ENCODE data around the gene SOX18. TPM values are rescaled to one million over a fixed set of nuclear protein-coding genes. Genes with fewer than 3 reads are reported as not detected.

The SOX18 gene
- total and polyA plus RNA-seq, 2 experiments from 2014 or later, result 0.21 TPM; not detected in 1

- Histone ChIP-seq H3K79me2 (replicated peaks; ENCODE audit: insufficient read depth) (no peaks in the 10 kb centered on the region), H3K27me3 (ENCODE audit: insufficient read depth) (peaks cover 18% of the 10 kb centered on the region), H3K27ac (ENCODE audit: low read depth) (no peak overlapping the region), H3K4me3 (no peak overlapping the region), H3K36me3 (ENCODE audit: insufficient read depth) (no peaks in the 10 kb centered on the region; the same call in 1 of the 2 replicates), H3K9me2 (ENCODE audit: insufficient read depth) (no peaks in the 10 kb centered on the region), H4K20me1 (replicated peaks; ENCODE audit: insufficient read depth) (no peaks in the 10 kb centered on the region), H3K4me1 (ENCODE audit: insufficient read depth) (peaks cover 21% of the 10 kb centered on the region), H3F3A (replicated peaks; ENCODE audit: low read depth) (peaks cover 10% of the 10 kb centered on the region; the same call in 1 of the 2 replicates), H3K4me2 (no peak overlapping the region), H2AFZ (no peak overlapping the region)
- peaks cover 25% of the 10 kb centered on the region for H3K36me3 Mint-ChIP-seq (ENCODE audit: low read depth)
- no peak overlapping the region for H3K27ac Mint-ChIP-seq
- TF ChIP-seq NANOG (IDR thresholded peaks at IDR 0.05; ENCODE audit: borderline replicate concordance), result no peak
- no peak for TF ChIP-seq ZNF114 (CRISPR knock-in tag; IDR thresholded peaks at IDR 0.05)
- TF ChIP-seq STAT1 (IDR thresholded peaks at IDR 0.05; ENCODE audit: unreplicated experiment), result no peak
- TF ChIP-seq, protein P1, sequence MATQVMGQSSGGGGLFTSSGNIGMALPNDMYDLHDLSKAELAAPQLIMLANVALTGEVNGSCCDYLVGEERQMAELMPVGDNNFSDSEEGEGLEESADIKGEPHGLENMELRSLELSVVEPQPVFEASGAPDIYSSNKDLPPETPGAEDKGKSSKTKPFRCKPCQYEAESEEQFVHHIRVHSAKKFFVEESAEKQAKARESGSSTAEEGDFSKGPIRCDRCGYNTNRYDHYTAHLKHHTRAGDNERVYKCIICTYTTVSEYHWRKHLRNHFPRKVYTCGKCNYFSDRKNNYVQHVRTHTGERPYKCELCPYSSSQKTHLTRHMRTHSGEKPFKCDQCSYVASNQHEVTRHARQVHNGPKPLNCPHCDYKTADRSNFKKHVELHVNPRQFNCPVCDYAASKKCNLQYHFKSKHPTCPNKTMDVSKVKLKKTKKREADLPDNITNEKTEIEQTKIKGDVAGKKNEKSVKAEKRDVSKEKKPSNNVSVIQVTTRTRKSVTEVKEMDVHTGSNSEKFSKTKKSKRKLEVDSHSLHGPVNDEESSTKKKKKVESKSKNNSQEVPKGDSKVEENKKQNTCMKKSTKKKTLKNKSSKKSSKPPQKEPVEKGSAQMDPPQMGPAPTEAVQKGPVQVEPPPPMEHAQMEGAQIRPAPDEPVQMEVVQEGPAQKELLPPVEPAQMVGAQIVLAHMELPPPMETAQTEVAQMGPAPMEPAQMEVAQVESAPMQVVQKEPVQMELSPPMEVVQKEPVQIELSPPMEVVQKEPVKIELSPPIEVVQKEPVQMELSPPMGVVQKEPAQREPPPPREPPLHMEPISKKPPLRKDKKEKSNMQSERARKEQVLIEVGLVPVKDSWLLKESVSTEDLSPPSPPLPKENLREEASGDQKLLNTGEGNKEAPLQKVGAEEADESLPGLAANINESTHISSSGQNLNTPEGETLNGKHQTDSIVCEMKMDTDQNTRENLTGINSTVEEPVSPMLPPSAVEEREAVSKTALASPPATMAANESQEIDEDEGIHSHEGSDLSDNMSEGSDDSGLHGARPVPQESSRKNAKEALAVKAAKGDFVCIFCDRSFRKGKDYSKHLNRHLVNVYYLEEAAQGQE (IDR thresholded peaks at IDR 0.05; ENCODE audit: unreplicated experiment), result no peak
- TF ChIP-seq JUNB (IDR thresholded peaks at IDR 0.05; ENCODE audit: unreplicated experiment), result no peak
- TF ChIP-seq POLR2AphosphoS5 (IDR thresholded peaks at IDR 0.05; ENCODE audit: low read depth), result no peak
- TF ChIP-seq, protein P2, sequence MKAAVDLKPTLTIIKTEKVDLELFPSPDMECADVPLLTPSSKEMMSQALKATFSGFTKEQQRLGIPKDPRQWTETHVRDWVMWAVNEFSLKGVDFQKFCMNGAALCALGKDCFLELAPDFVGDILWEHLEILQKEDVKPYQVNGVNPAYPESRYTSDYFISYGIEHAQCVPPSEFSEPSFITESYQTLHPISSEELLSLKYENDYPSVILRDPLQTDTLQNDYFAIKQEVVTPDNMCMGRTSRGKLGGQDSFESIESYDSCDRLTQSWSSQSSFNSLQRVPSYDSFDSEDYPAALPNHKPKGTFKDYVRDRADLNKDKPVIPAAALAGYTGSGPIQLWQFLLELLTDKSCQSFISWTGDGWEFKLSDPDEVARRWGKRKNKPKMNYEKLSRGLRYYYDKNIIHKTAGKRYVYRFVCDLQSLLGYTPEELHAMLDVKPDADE (IDR thresholded peaks at IDR 0.05), result no peak
- TF ChIP-seq ZNF331 (CRISPR knock-in tag; IDR thresholded peaks at IDR 0.05; ENCODE audit: low read depth), result no peak
- no peak for TF ChIP-seq CREB1 (CRISPR knock-in tag; IDR thresholded peaks at IDR 0.05; ENCODE audit: low read depth)
- TF ChIP-seq, protein P3, sequence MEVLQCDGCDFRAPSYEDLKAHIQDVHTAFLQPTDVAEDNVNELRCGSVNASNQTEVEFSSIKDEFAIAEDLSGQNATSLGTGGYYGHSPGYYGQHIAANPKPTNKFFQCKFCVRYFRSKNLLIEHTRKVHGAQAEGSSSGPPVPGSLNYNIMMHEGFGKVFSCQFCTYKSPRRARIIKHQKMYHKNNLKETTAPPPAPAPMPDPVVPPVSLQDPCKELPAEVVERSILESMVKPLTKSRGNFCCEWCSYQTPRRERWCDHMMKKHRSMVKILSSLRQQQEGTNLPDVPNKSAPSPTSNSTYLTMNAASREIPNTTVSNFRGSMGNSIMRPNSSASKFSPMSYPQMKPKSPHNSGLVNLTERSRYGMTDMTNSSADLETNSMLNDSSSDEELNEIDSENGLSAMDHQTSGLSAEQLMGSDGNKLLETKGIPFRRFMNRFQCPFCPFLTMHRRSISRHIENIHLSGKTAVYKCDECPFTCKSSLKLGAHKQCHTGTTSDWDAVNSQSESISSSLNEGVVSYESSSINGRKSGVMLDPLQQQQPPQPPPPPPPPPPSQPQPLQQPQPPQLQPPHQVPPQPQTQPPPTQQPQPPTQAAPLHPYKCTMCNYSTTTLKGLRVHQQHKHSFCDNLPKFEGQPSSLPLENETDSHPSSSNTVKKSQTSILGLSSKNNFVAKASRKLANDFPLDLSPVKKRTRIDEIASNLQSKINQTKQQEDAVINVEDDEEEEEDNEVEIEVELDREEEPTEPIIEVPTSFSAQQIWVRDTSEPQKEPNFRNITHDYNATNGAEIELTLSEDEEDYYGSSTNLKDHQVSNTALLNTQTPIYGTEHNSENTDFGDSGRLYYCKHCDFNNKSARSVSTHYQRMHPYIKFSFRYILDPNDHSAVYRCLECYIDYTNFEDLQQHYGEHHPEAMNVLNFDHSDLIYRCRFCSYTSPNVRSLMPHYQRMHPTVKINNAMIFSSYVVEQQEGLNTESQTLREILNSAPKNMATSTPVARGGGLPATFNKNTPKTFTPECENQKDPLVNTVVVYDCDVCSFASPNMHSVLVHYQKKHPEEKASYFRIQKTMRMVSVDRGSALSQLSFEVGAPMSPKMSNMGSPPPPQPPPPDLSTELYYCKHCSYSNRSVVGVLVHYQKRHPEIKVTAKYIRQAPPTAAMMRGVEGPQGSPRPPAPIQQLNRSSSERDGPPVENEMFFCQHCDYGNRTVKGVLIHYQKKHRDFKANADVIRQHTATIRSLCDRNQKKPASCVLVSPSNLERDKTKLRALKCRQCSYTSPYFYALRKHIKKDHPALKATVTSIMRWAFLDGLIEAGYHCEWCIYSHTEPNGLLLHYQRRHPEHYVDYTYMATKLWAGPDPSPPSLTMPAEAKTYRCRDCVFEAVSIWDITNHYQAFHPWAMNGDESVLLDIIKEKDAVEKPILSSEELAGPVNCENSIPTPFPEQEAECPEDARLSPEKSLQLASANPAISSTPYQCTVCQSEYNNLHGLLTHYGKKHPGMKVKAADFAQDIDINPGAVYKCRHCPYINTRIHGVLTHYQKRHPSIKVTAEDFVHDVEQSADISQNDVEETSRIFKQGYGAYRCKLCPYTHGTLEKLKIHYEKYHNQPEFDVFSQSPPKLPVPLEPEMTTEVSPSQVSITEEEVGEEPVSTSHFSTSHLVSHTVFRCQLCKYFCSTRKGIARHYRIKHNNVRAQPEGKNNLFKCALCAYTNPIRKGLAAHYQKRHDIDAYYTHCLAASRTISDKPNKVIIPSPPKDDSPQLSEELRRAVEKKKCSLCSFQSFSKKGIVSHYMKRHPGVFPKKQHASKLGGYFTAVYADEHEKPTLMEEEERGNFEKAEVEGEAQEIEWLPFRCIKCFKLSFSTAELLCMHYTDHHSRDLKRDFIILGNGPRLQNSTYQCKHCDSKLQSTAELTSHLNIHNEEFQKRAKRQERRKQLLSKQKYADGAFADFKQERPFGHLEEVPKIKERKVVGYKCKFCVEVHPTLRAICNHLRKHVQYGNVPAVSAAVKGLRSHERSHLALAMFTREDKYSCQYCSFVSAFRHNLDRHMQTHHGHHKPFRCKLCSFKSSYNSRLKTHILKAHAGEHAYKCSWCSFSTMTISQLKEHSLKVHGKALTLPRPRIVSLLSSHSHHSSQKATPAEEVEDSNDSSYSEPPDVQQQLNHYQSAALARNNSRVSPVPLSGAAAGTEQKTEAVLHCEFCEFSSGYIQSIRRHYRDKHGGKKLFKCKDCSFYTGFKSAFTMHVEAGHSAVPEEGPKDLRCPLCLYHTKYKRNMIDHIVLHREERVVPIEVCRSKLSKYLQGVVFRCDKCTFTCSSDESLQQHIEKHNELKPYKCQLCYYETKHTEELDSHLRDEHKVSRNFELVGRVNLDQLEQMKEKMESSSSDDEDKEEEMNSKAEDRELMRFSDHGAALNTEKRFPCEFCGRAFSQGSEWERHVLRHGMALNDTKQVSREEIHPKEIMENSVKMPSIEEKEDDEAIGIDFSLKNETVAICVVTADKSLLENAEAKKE (CRISPR knock-in tag; IDR thresholded peaks at IDR 0.05), result no peak
- ATAC-seq, result no peak
- DNase-seq (ENCODE audit: low spot score), result no peak
- H3K4me3 Mint-ChIP-seq, result no peak overlapping the region; the same call in 2 of the 3 replicates
- H3K27me3 Mint-ChIP-seq (ENCODE audit: insufficient read depth, low read depth, poor library complexity), result peaks cover 19% of the 10 kb centered on the region
- H3K4me1 Mint-ChIP-seq, result peaks cover 24% of the 10 kb centered on the region
- H3K9me3 Mint-ChIP-seq, result no peaks in the 10 kb centered on the region
Measured at GRCh38 chr20:64033981-64034493, 15.4 kb downstream of the SOX18 start.

Data from GM23338 (cell line).